ENCODE measurements around the gene LRRC7. TPM values are rescaled to one million over a fixed set of nuclear protein-coding genes. Genes with fewer than 3 reads are reported as not detected.

Gene LRRC7
- total and polyA plus RNA-seq, 2 donors from 2014 or later: 0.19 to 0.37 TPM

- intact Hi-C loops (cut with DNase I): no loop called here
- Histone ChIP-seq H3K4me3 (ENCODE audit: low read length in 3 of 3) (no peak overlapping the region), H3K9ac (ENCODE audit: low read length in 3 of 3) (no peak overlapping the region), H3K27me3 (ENCODE audit: control insufficient read depth, insufficient read depth, low read length) (no peaks in the 10 kb centered on the region), H3K27ac (ENCODE audit: low read depth in 2 of 2, low read length in 2 of 2) (no peak overlapping the region), H3K9me3 (ENCODE audit: control insufficient read depth in 2 of 3, insufficient read depth in 1 of 3, low read length in 3 of 3) (no peaks in the 10 kb centered on the region), H3K4me1 (ENCODE audit: control insufficient read depth in 2 of 3, insufficient read depth in 2 of 3, low read depth in 1 of 3, low read length in 3 of 3) (no peaks in the 10 kb centered on the region), H3K36me3 (ENCODE audit: control insufficient read depth in 2 of 3, insufficient read depth in 3 of 3, low read length in 3 of 3) (no peaks in the 10 kb centered on the region)
- FAIRE-seq: no peak
- no peak for DNase-seq
- no peak for TF ChIP-seq CTCF (IDR thresholded peaks at IDR 0.05; ENCODE audit: borderline replicate concordance, extremely low read depth, insufficient read depth)
These were observed 43.6 kb downstream of the LRRC7 start for GRCh38 chr1:69611316-69611715.

- FAIRE-seq (no peak), DNase-seq (no peak)
- no peaks in the 10 kb centered on the region for H3K36me3 ChIP-seq (ENCODE audit: control insufficient read depth in 2 of 3, insufficient read depth in 3 of 3, low read length in 3 of 3)
- no peaks in the 10 kb centered on the region for H3K27me3 ChIP-seq (ENCODE audit: control insufficient read depth, insufficient read depth, low read length)
- no peak overlapping the region for H3K4me3 ChIP-seq (ENCODE audit: low read length in 3 of 3)
- no peaks in the 10 kb centered on the region for H3K4me1 ChIP-seq (ENCODE audit: control insufficient read depth in 2 of 3, insufficient read depth in 2 of 3, low read depth in 1 of 3, low read length in 3 of 3)
- intact Hi-C loops (cut with DNase I): no loop called here
- H3K27ac ChIP-seq (ENCODE audit: low read depth in 2 of 2, low read length in 2 of 2): no peak overlapping the region
- H3K9ac ChIP-seq (ENCODE audit: low read length in 3 of 3): no peak overlapping the region
- TF ChIP-seq CTCF (IDR thresholded peaks at IDR 0.05; ENCODE audit: borderline replicate concordance, extremely low read depth, insufficient read depth): no peak
- no peaks in the 10 kb centered on the region for H3K9me3 ChIP-seq (ENCODE audit: control insufficient read depth in 2 of 3, insufficient read depth in 1 of 3, low read length in 3 of 3)
These were observed 45.7 kb downstream of the LRRC7 start for GRCh38 chr1:69613414-69613813.

GRCh38 chr1:69638673-69639072, 71.0 kb downstream of the LRRC7 start:
- H3K9ac ChIP-seq (ENCODE audit: low read length in 3 of 3): no peak overlapping the region
- FAIRE-seq (no peak), DNase-seq (no peak)
- no peaks in the 10 kb centered on the region for H3K36me3 ChIP-seq (ENCODE audit: control insufficient read depth in 2 of 3, insufficient read depth in 3 of 3, low read length in 3 of 3)
- intact Hi-C loops (cut with DNase I): no loop called here
- no peaks in the 10 kb centered on the region for H3K4me1 ChIP-seq (ENCODE audit: control insufficient read depth in 2 of 3, insufficient read depth in 2 of 3, low read depth in 1 of 3, low read length in 3 of 3)
- H3K27me3 ChIP-seq (ENCODE audit: control insufficient read depth, insufficient read depth, low read length): no peaks in the 10 kb centered on the region
- no peak for TF ChIP-seq CTCF (IDR thresholded peaks at IDR 0.05; ENCODE audit: borderline replicate concordance, extremely low read depth, insufficient read depth)
- H3K27ac ChIP-seq (ENCODE audit: low read depth in 2 of 2, low read length in 2 of 2): no peak overlapping the region
- H3K9me3 ChIP-seq (ENCODE audit: control insufficient read depth in 2 of 3, insufficient read depth in 1 of 3, low read length in 3 of 3): no peaks in the 10 kb centered on the region
- H3K4me3 ChIP-seq (ENCODE audit: low read length in 3 of 3): no peak overlapping the region

- Histone ChIP-seq H3K27me3 (ENCODE audit: control insufficient read depth, insufficient read depth, low read length) (no peaks in the 10 kb centered on the region), H3K9ac (ENCODE audit: low read length in 3 of 3) (no peak overlapping the region), H3K27ac (ENCODE audit: low read depth in 2 of 2, low read length in 2 of 2) (no peak overlapping the region), H3K4me3 (ENCODE audit: low read length in 3 of 3) (no peak overlapping the region), H3K9me3 (ENCODE audit: control insufficient read depth in 2 of 3, insufficient read depth in 1 of 3, low read length in 3 of 3) (no peaks in the 10 kb centered on the region), H3K36me3 (ENCODE audit: control insufficient read depth in 2 of 3, insufficient read depth in 3 of 3, low read length in 3 of 3) (no peaks in the 10 kb centered on the region), H3K4me1 (ENCODE audit: control insufficient read depth in 2 of 3, insufficient read depth in 2 of 3, low read depth in 1 of 3, low read length in 3 of 3) (no peaks in the 10 kb centered on the region)
- intact Hi-C loops (cut with DNase I): no loop called here
- no peak for TF ChIP-seq CTCF (IDR thresholded peaks at IDR 0.05; ENCODE audit: borderline replicate concordance, extremely low read depth, insufficient read depth)
- DNase-seq: no peak
- no peak for FAIRE-seq
These were observed 71.4 kb downstream of the LRRC7 start for GRCh38 chr1:69639159-69639558.
